AG09309 (cell line): ENCODE results near the gene TMEM108.

ENCODE experiments used
- DNase-seq: peaks from one replicate; pipeline ENCODE4 v3.0.0-alpha.2; 2010; ENCODE audit warnings: low read depth
- H3K4me3 ChIP-seq: 2 replicates; pipeline ENCODE4 v1.5.1; 2011; ENCODE audit warnings: mild to moderate bottlenecking, low read depth, low read length, moderate library complexity; ENCODE audit not compliant: control insufficient read depth
- TF ChIP-seq, protein P1 (sequence below): IDR thresholded peaks from 2 replicates; pipeline ENCODE4 v1.5.1; 2011; ENCODE audit warnings: mild to moderate bottlenecking, low read depth, low read length, inconsistent platforms; ENCODE audit not compliant: insufficient read depth, control insufficient read depth; ENCODE audit errors: missing control alignments

The TMEM108 gene

DNA sequence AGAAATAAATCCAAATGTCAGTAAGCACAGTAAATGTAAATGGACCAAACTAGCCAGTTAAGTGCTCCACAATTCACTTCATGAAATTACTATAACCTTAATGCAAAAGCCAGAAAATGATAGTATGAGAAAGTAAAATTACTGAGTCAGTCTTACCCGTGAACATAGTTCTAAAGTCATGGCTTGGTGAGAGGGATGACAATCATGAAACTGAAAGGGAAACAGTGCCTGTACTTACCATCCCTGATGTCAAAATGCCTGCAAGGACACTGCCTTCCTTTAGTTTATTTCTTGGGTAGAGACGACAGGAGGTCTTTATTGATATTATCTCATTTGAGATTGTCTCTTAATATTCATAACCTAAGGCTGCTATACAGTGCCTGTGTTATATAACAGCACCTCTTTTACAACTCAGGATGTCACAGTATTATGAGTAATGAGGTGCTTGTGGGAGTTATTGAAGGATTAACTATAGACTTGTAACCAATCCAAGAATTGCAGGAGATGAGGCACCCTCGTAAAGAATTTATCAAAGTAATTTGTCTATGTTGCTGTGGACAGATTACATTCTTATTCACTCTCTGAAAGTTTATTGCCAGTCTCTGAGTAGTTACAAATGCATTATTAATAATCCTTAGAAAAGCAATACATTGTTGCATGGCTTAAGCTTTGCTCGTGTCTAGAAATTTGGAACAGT is 218.7 kb downstream of the TMEM108 start:
- TF ChIP-seq, protein P1, sequence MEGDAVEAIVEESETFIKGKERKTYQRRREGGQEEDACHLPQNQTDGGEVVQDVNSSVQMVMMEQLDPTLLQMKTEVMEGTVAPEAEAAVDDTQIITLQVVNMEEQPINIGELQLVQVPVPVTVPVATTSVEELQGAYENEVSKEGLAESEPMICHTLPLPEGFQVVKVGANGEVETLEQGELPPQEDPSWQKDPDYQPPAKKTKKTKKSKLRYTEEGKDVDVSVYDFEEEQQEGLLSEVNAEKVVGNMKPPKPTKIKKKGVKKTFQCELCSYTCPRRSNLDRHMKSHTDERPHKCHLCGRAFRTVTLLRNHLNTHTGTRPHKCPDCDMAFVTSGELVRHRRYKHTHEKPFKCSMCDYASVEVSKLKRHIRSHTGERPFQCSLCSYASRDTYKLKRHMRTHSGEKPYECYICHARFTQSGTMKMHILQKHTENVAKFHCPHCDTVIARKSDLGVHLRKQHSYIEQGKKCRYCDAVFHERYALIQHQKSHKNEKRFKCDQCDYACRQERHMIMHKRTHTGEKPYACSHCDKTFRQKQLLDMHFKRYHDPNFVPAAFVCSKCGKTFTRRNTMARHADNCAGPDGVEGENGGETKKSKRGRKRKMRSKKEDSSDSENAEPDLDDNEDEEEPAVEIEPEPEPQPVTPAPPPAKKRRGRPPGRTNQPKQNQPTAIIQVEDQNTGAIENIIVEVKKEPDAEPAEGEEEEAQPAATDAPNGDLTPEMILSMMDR = no peak
- no peak overlapping the region for H3K4me3 ChIP-seq
- DNase-seq = no peak

DNA sequence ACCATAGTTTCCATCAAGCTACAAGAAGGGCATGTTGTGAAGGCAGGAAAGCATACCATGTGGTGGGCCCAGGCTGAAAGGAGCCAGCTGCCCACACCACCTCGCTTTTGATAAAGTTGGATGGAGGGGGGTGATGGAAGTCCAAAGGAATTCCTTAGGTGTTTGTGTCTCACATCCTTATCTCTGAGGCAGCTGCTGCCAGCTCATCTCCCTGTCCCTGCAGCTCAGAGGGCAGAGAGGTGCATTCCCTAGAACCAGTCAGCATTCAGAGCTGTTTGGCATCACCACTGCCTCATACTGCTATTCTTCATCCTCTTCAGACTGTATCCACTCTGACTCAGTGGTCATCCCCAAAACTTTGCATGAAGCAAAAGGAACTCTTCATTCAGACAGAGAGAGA is 220.2 kb downstream of the TMEM108 start:
- TF ChIP-seq, protein P1 = no peak
- DNase-seq = no peak

DNA sequence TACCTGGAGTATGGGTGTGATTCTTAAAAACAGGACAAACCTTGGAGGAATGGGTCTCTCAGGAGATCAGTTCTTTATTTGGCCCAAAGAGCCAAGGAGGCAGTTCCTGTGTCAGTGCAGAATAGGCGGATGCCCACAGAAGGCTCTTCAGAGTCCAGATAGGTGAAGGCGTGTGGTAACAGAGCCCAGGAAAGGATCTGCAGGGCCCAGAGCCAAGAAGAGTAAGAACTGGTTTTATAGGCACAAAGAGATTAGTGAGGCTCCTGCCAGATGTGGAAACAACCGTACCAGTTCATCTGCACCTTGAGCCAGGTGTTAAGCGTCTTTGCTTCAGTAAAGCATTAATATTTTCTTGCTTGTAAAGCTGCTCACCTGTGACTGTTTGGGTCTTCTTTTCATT is 221.6 kb downstream of the TMEM108 start:
- TF ChIP-seq, protein P1 = no peak
- no peak overlapping the region for H3K4me3 ChIP-seq
- DNase-seq = no peak

More for the DNA sequence above, 220.2 kb downstream of the TMEM108 start:
- no peak overlapping the region for H3K4me3 ChIP-seq

DNA sequence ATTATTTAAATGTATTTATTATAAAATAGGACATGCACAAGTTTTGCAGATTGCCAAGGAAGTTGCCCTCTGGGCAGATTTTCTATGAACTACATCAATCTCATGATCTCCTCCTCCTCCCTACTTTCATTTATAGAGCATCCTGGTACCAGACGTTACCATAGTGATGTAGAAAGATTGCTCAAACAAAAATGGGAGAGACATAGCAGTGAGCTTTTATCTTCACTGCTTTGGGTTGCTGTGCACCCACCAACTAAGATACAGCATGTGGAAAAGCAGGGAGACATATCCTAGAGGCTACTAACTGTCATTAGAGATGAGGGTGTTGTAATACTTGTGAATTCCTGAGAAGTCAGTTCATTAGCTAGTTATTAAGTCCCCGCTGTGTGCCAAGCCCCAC is 224.1 kb downstream of the TMEM108 start:
- H3K4me3 ChIP-seq = no peak overlapping the region
- TF ChIP-seq, protein P1 = no peak

DNA sequence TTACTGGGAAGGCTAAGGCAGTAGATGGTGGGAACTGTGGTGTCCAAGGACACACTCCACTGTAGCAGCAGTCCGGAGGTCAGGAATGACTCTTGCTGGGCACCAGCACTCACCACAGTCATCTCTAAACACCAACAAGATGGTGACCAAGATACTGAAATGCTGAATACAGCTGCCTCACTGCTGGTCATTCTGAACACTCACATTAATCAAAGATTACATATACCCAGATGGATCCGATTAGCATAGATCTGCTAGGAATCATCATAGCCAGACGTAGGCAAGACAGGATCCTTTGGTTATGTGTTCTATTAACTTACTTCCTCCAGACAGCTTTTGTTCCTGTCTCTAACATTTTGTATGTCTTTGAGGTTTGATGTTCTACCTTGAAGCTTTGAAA is 226.7 kb downstream of the TMEM108 start:
- TF ChIP-seq, protein P1 = no peak
- DNase-seq = no peak

More for the DNA sequence above, 224.1 kb downstream of the TMEM108 start:
- no peak for DNase-seq

GRCh38 chr3:133268726-133269134 is 230.5 kb downstream of the TMEM108 start:
- DNase-seq = no peak
- TF ChIP-seq, protein P1 = no peak
- no peak overlapping the region for H3K4me3 ChIP-seq

More for the DNA sequence above, 226.7 kb downstream of the TMEM108 start:
- H3K4me3 ChIP-seq = no peak overlapping the region

DNA sequence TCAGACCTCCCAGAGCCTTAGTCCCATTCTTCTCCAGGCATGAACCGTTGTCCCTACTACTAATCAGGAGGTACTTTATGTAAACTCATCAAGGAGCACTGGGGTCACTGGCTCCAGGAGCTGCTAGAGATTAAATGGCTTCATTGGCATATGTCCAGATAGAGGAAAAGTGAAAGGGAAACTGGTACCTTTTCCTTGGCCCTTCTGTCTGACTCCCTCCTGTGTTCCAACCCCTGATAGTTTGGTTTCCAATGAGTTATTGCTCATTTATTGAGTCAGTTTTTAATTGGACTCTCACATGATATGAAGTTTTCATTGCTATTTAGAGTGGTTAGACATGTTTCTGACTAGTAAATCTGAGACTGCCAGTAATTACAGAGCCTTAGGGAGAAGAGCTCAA is 231.2 kb downstream of the TMEM108 start:
- no peak overlapping the region for H3K4me3 ChIP-seq
- no peak for DNase-seq
- TF ChIP-seq, protein P1 = no peak
